GM23248 (cell line): ENCODE data around the gene BMPR2.

Source experiments
- EZH2 ChIP-seq: fragments of 200-600 bp; sonication (generic); IDR thresholded peaks from 2 replicates; pipeline ENCODE4 v1.6.1; 2018; ENCODE audit warnings: antibody characterized with exemption, mild to moderate bottlenecking; ENCODE audit not compliant: insufficient read depth, poor library complexity, severe bottlenecking
- EZH2phosphoT487 ChIP-seq: fragments of 200-600 bp; sonication (generic); IDR thresholded peaks from 2 replicates; pipeline ENCODE4 v1.6.1; 2018; ENCODE audit warnings: antibody characterized with exemption, moderate library complexity, mild to moderate bottlenecking, low read depth; ENCODE audit not compliant: insufficient read depth

DNA sequence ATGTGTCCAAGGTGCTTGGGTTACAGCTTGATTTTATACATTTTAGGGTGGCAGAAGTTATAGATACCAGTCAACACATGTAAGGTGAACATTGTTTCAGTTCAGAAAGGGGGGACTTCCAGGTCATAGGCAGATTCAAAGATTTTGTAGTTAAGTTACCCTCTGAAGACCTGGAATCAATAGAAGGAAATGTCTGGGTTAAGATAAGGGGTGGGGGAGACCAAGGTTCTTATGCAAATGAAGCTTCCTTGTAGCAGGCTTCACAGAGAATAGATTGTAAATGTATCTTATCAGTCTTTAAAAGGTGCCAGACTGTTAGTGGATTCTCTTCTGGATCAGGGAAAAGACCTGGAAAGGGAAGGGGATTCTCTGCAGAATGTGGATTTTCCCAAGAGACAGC, 42.4 kb downstream of the BMPR2 start:
- TF ChIP-seq EZH2 (no peak), EZH2phosphoT487 (no peak)
